MM.1S (cell line): ENCODE data around the gene KPNA1.

ENCODE experiments used
- CTCF ChIP-seq: fragments of 300-600 bp; sonication (generic); IDR thresholded peaks from 2 replicates; pipeline ENCODE4 v1.5.1; 2016; ENCODE audit warnings: antibody characterized with exemption, low read length, mixed read lengths
- EZH2 ChIP-seq: fragments of 300-600 bp; sonication (generic); optimal IDR thresholded peaks from 2 replicates; pipeline ENCODE3; 2017; ENCODE audit warnings: low read depth, mild to moderate bottlenecking, antibody characterized with exemption, low read length, mixed read lengths
- EZH2phosphoT487 ChIP-seq: fragments of 300-600 bp; sonication (generic); IDR thresholded peaks from 2 replicates; pipeline ENCODE4 v1.6.1; 2018; ENCODE audit warnings: antibody characterized with exemption, low read length

GRCh38 chr3:122398920-122399319 is 115.8 kb downstream of the KPNA1 start:
- TF ChIP-seq CTCF (no peak), EZH2 (no peak), EZH2phosphoT487 (no peak)
